WTC11 (cell line): ENCODE data around the gene SHANK3.
"Not testable (repeated sequence)": the region's sequence is repeated elsewhere in the genome, so short reads cannot be mapped to it uniquely, and the experiment has no call there.

Experiments used
- ARID4B ChIP-seq: sonication (generic); formaldehyde crosslinking; IDR thresholded peaks from 2 replicates; pipeline ENCODE4 v1.8.0; 2023; ENCODE audit warnings: missing genetic modification reagents, mild to moderate bottlenecking, borderline replicate concordance
- CREB1 ChIP-seq: sonication (generic); formaldehyde crosslinking; IDR thresholded peaks from 2 replicates; pipeline ENCODE4 v1.8.0; 2023; ENCODE audit warnings: mild to moderate bottlenecking, missing genetic modification reagents
- CTCF ChIP-seq: fragments of 200-600 bp; IDR thresholded peaks from 2 replicates; pipeline ENCODE4 v1.8.0; 2022; ENCODE audit warnings: antibody characterized with exemption
- ESRRA ChIP-seq: sonication (generic); formaldehyde crosslinking; IDR thresholded peaks from 2 replicates; pipeline ENCODE4 v1.8.1; 2022; ENCODE audit warnings: mild to moderate bottlenecking, missing genetic modification reagents, borderline replicate concordance
- ETV6 ChIP-seq: sonication (generic); formaldehyde crosslinking; IDR thresholded peaks from 2 replicates; pipeline ENCODE4 v1.8.1; 2022; ENCODE audit warnings: mild to moderate bottlenecking, missing genetic modification reagents
- IRF2 ChIP-seq: sonication (generic); formaldehyde crosslinking; IDR thresholded peaks from 2 replicates; pipeline ENCODE4 v1.8.0; 2022; ENCODE audit warnings: low read depth, missing genetic modification reagents, borderline replicate concordance
- JUN ChIP-seq: sonication (generic); formaldehyde crosslinking; IDR thresholded peaks from 2 replicates; pipeline ENCODE4 v1.8.0; 2023; ENCODE audit warnings: mild to moderate bottlenecking, missing genetic modification reagents
- MAX ChIP-seq: sonication (generic); formaldehyde crosslinking; IDR thresholded peaks from 2 replicates; pipeline ENCODE4 v1.8.0; 2022; ENCODE audit warnings: mild to moderate bottlenecking, missing genetic modification reagents
- NR2C2 ChIP-seq: sonication (generic); formaldehyde crosslinking; IDR thresholded peaks from 2 replicates; pipeline ENCODE4 v1.8.0; 2022; ENCODE audit warnings: mild to moderate bottlenecking, missing genetic modification reagents
- RORB ChIP-seq: fragments of 250-450 bp; sonication (Bioruptor Pico); IDR thresholded peaks from 2 replicates; pipeline ENCODE4 v1.9.0; 2021; ENCODE audit warnings: mild to moderate bottlenecking
- TEAD1 ChIP-seq: sonication (generic); formaldehyde crosslinking; IDR thresholded peaks from 2 replicates; pipeline ENCODE4 v1.8.0; 2022; ENCODE audit warnings: mild to moderate bottlenecking, missing genetic modification reagents
- ZMAT4 ChIP-seq: fragments of 250-450 bp; sonication (Bioruptor Pico); IDR thresholded peaks from 2 replicates; pipeline ENCODE4 v1.9.0; 2021; ENCODE audit warnings: mild to moderate bottlenecking
- ZNF219 ChIP-seq: sonication (generic); formaldehyde crosslinking; IDR thresholded peaks from 2 replicates; pipeline ENCODE4 v1.8.0; 2023; ENCODE audit warnings: missing genetic modification reagents, mild to moderate bottlenecking, borderline replicate concordance
- ZNF263 ChIP-seq: sonication (generic); formaldehyde crosslinking; IDR thresholded peaks from 2 replicates; pipeline ENCODE4 v1.8.1; 2022; ENCODE audit warnings: low read depth, mild to moderate bottlenecking, moderate library complexity, missing genetic modification reagents

GRCh38 chr22:50643821-50644101 lies 28.9 kb upstream of the SHANK3 start:
- TF ChIP-seq NR2C2; IRF2; JUN (CRISPR knock-in tag); ESRRA (CRISPR knock-in tag); RORB; TEAD1 (CRISPR knock-in tag); CREB1 (CRISPR knock-in tag); CTCF; ZMAT4; MAX (CRISPR knock-in tag); ARID4B (CRISPR knock-in tag); ZNF219 (CRISPR knock-in tag); ETV6 (CRISPR knock-in tag); ZNF263 (CRISPR knock-in tag): not testable (repeated sequence)
